Measurements from ENCODE around the gene ANK2. TPM values are rescaled to one million over a fixed set of nuclear protein-coding genes. Genes with fewer than 3 reads are reported as not detected.

ANK2 gene
- total and polyA plus RNA-seq, 2 of the 13 experiments (the other 11 are each of a cell fraction or from before 2014, with no cell fraction given): 2.7 to 15.1 TPM

GRCh38 chr4:113272523-113272922 lies 223.1 kb downstream of the ANK2 start:
- Histone ChIP-seq H4K20me1 (ENCODE audit: insufficient read depth, low read length) (no peaks in the 10 kb centered on the region), H3K27ac (ENCODE audit: extremely low read length, insufficient read depth, low read length) (no peak overlapping the region), H3K36me3 (replicated peaks in 1 of 2; ENCODE audit: control insufficient read depth in 1 of 2, insufficient read depth in 2 of 2, low read length in 2 of 2) (no peaks in the 10 kb centered on the region), H3K4me1 (ENCODE audit: insufficient read depth, low read length) (no peaks in the 10 kb centered on the region), H3K9me3 (ENCODE audit: low read length) (no peaks in the 10 kb centered on the region), H3K9ac (ENCODE audit: insufficient read depth, low read depth, low read length) (no peak overlapping the region), H3K4me3 (replicated peaks in 1 of 3; ENCODE audit: insufficient read depth in 1 of 3, low read depth in 2 of 3, low read length in 3 of 3) (no peak overlapping the region), H3K4me2 (ENCODE audit: low read depth, low read length) (no peak overlapping the region), H3K79me2 (ENCODE audit: insufficient read depth, low read length) (no peaks in the 10 kb centered on the region), H2AFZ (ENCODE audit: low read length) (no peak overlapping the region), H3K27me3 (ENCODE audit: control insufficient read depth in 1 of 2, insufficient read depth in 2 of 2, low read length in 2 of 2) (no peaks in the 10 kb centered on the region)
- DNase-seq (ENCODE audit: low spot score) (no peak), ATAC-seq (peak; percentile 79), FAIRE-seq (no peak)
- TF ChIP-seq BORCS8-MEF2B (CRISPR knock-in tag; IDR thresholded peaks at IDR 0.05) (no peak), HNF1A (IDR thresholded peaks at IDR 0.05; ENCODE audit: low read depth) (0 out of 2 replicates have a peak, but pooled peaks have one; percentile 18), HNF1A (CRISPR knock-in tag; IDR thresholded peaks at IDR 0.05; ENCODE audit: borderline replicate concordance) (no peak), SRY (CRISPR knock-in tag; IDR thresholded peaks at IDR 0.05) (no peak), HOXA3 (CRISPR knock-in tag; IDR thresholded peaks at IDR 0.05) (no peak)
- TF ChIP-seq, protein P1, sequence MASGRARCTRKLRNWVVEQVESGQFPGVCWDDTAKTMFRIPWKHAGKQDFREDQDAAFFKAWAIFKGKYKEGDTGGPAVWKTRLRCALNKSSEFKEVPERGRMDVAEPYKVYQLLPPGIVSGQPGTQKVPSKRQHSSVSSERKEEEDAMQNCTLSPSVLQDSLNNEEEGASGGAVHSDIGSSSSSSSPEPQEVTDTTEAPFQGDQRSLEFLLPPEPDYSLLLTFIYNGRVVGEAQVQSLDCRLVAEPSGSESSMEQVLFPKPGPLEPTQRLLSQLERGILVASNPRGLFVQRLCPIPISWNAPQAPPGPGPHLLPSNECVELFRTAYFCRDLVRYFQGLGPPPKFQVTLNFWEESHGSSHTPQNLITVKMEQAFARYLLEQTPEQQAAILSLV (CRISPR knock-in tag; IDR thresholded peaks at IDR 0.05; ENCODE audit: borderline replicate concordance): no peak
- TF ChIP-seq, protein P2, sequence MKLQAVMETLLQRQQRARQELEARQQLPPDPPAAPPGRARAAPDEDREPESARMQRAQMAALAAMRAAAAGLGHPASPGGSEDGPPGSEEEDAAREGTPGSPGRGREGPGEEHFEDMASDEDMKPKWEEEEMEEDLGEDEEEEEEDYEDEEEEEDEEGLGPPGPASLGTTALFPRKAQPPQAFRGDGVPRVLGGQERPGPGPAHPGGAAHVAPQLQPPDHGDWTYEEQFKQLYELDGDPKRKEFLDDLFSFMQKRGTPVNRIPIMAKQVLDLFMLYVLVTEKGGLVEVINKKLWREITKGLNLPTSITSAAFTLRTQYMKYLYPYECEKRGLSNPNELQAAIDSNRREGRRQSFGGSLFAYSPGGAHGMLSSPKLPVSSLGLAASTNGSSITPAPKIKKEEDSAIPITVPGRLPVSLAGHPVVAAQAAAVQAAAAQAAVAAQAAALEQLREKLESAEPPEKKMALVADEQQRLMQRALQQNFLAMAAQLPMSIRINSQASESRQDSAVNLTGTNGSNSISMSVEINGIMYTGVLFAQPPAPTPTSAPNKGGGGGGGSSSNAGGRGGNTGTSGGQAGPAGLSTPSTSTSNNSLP (IDR thresholded peaks at IDR 0.05; ENCODE audit: low read depth, low read length): 0 out of 2 replicates have a peak, but pooled peaks have one; percentile 44
- no TSS peak for BruUV-seq (replicated peaks)
- CTCF ChIA-PET (ENCODE audit: low intra/inter-chr PET ratio, low total read pairs): no interaction called here
- in situ Hi-C loops (cut with HindIII; ENCODE audit: extremely low pct_ligation_motif_present, low pct_unique_long_range_greater_than_20kb) (no loop called here), intact Hi-C loops (cut with micrococcal nuclease; ENCODE audit: unreplicated experiment) (no loop called here)
- POLR2A ChIA-PET: no interaction called here
